HEK293 (cell line): ENCODE data around the gene TIGD2.

Experiments
- CTCF ChIA-PET: fragments of 350-600 bp; formaldehyde crosslinking; extraction: SDS; loops from one replicate; lab custom pipeline; 2021; ENCODE audit warnings: antibody characterized with exemption; lab: Yijun Ruan, JAX
- POLR2A ChIA-PET: fragments of 300-600 bp; formaldehyde crosslinking; extraction: SDS; loops from one replicate; lab custom pipeline; 2020; ENCODE audit warnings: antibody characterized with exemption, inconsistent platforms; lab: Yijun Ruan, JAX
- H3K27ac ChIP-seq: fragments of 200-500 bp; sonication (Bioruptor generic); 2 replicates; pipeline ENCODE4 v1.5.1; 2014; ENCODE audit warnings: low read depth, low read length, control low read depth, inconsistent platforms; ENCODE audit errors: extremely low read depth
- H3K36me3 ChIP-seq, 2 experiments: fragments of 200-500 bp in 1 of 2; sonication (Bioruptor generic) in 1 of 2; 1 replicate in 1 of 2; 2 replicates in 1 of 2; pipeline ENCODE4 v1.5.1; 2014 to 2017; ENCODE audit warnings: inconsistent platforms in 2 of 2, low read length in 2 of 2; ENCODE audit not compliant: control insufficient read depth in 2 of 2, insufficient read depth in 1 of 2
- H3K4me1 ChIP-seq: fragments of 200-500 bp; sonication (Bioruptor generic); 2 replicates; pipeline ENCODE4 v1.5.1; 2014; ENCODE audit warnings: mild to moderate bottlenecking, low read length, inconsistent platforms; ENCODE audit not compliant: control insufficient read depth, insufficient read depth
- H3K4me3 ChIP-seq: 2 replicates; pipeline ENCODE4 v1.5.1; 2011; ENCODE audit warnings: low read depth, mild to moderate bottlenecking, control low read depth, low read length, moderate library complexity
- H3K9me3 ChIP-seq: fragments of 200-500 bp; sonication (Bioruptor generic); 2 replicates; pipeline ENCODE4 v1.5.1; 2014; ENCODE audit warnings: low read depth, low read length, inconsistent platforms; ENCODE audit not compliant: control insufficient read depth, insufficient read depth
- BCL6B ChIP-seq: fragments of 450-650 bp; formaldehyde crosslinking; IDR thresholded peaks from 2 replicates; pipeline ENCODE4 v1.5.1; 2017; ENCODE audit warnings: missing biosample characterization, missing genetic modification characterization
- GFI1B ChIP-seq: fragments of 450-650 bp; formaldehyde crosslinking; IDR thresholded peaks from 2 replicates; pipeline ENCODE4 v1.5.1; 2016; ENCODE audit warnings: missing biosample characterization, missing genetic modification characterization
- GLIS1 ChIP-seq: fragments of 450-650 bp; formaldehyde crosslinking; IDR thresholded peaks from 2 replicates; pipeline ENCODE4 v1.5.1; 2016; ENCODE audit warnings: missing biosample characterization, missing genetic modification characterization
- HOXD13 ChIP-seq: sonication (generic); formaldehyde crosslinking; IDR thresholded peaks from 2 replicates; pipeline ENCODE4 v1.8.0; 2022; ENCODE audit warnings: missing genetic modification reagents, borderline replicate concordance
- MYNN ChIP-seq: fragments of 450-650 bp; formaldehyde crosslinking; IDR thresholded peaks from 2 replicates; pipeline ENCODE4 v1.5.1; 2016; ENCODE audit warnings: missing biosample characterization, missing genetic modification characterization, borderline replicate concordance
- RBAK ChIP-seq: fragments of 450-650 bp; formaldehyde crosslinking; IDR thresholded peaks from 2 replicates; pipeline ENCODE4 v1.5.1; 2016; ENCODE audit warnings: missing biosample characterization, missing genetic modification characterization
- REPIN1 ChIP-seq: fragments of 450-650 bp; formaldehyde crosslinking; IDR thresholded peaks from 2 replicates; pipeline ENCODE4 v1.5.1; 2017; ENCODE audit warnings: missing biosample characterization, missing genetic modification characterization, low read depth
- TCF7L2 ChIP-seq: IDR thresholded peaks from 2 replicates; pipeline ENCODE4 v1.6.1; 2011; ENCODE audit warnings: low read depth, mild to moderate bottlenecking, inconsistent platforms, low read length, moderate library complexity, borderline replicate concordance
- ZBTB17 ChIP-seq: fragments of 450-650 bp; formaldehyde crosslinking; IDR thresholded peaks from 2 replicates; pipeline ENCODE4 v1.5.1; 2016; ENCODE audit warnings: missing biosample characterization, missing genetic modification characterization
- ZNF366 ChIP-seq: fragments of 450-650 bp; formaldehyde crosslinking; conservative IDR thresholded peaks from 2 replicates; pipeline ENCODE4 v1.5.1; 2016; ENCODE audit warnings: missing biosample characterization, missing genetic modification characterization
- ZNF521 ChIP-seq: fragments of 450-650 bp; formaldehyde crosslinking; IDR thresholded peaks from 2 replicates; pipeline ENCODE4 v1.5.1; 2017; ENCODE audit warnings: missing biosample characterization, mild to moderate bottlenecking, missing genetic modification characterization
- ZNF561 ChIP-seq: fragments of 450-650 bp; IDR thresholded peaks from 2 replicates; pipeline ENCODE4 v1.5.1; 2018; ENCODE audit warnings: missing biosample characterization, missing genetic modification characterization, borderline replicate concordance
- ZNF571 ChIP-seq: fragments of 450-650 bp; formaldehyde crosslinking; IDR thresholded peaks from 2 replicates; pipeline ENCODE4 v1.5.0; 2017; ENCODE audit warnings: missing biosample characterization, missing genetic modification characterization
- ZNF600 ChIP-seq: fragments of 450-650 bp; formaldehyde crosslinking; IDR thresholded peaks from 2 replicates; pipeline ENCODE4 v1.5.1; 2016; ENCODE audit warnings: missing biosample characterization, missing genetic modification characterization
- ZNF623 ChIP-seq: fragments of 450-650 bp; formaldehyde crosslinking; IDR thresholded peaks from 2 replicates; pipeline ENCODE4 v1.5.1; 2016; ENCODE audit warnings: missing biosample characterization, missing genetic modification characterization
- ZNF626 ChIP-seq: fragments of 450-650 bp; sonication (Bioruptor Pico); formaldehyde crosslinking; IDR thresholded peaks from 2 replicates; pipeline ENCODE4 v1.5.1; 2018; ENCODE audit warnings: missing biosample characterization, missing genetic modification characterization, inconsistent platforms
- TF ChIP-seq, protein P1 (sequence below): fragments of 450-650 bp; formaldehyde crosslinking; IDR thresholded peaks from 2 replicates; pipeline ENCODE4 v1.5.1; 2016; ENCODE audit warnings: missing biosample characterization, missing genetic modification characterization
- TF ChIP-seq, protein P2 (sequence below): fragments of 450-650 bp; formaldehyde crosslinking; IDR thresholded peaks from 2 replicates; pipeline ENCODE4 v1.5.1; 2016; ENCODE audit warnings: missing biosample characterization, missing genetic modification characterization

Gene TIGD2

GRCh38 chr4:89156174-89156914 lies 45.0 kb downstream of the TIGD2 start:
- H3K36me3 ChIP-seq = no peaks in the 10 kb centered on the region
- H3K4me1 ChIP-seq = 0 out of 2 replicates have a peak, but pooled peaks cover 5% of the 10 kb centered on the region
- TF ChIP-seq TCF7L2 (no peak), GLIS1 (tag by site-specific recombination) (no peak), BCL6B (tag by site-specific recombination) (no peak), ZNF600 (no peak), ZNF626 (tag by site-specific recombination) (no peak), ZNF561 (no peak), ZNF521 (tag by site-specific recombination) (no peak), ZBTB17 (tag by site-specific recombination) (no peak), ZNF366 (no peak), MYNN (no peak)
- TF ChIP-seq, protein P1, sequence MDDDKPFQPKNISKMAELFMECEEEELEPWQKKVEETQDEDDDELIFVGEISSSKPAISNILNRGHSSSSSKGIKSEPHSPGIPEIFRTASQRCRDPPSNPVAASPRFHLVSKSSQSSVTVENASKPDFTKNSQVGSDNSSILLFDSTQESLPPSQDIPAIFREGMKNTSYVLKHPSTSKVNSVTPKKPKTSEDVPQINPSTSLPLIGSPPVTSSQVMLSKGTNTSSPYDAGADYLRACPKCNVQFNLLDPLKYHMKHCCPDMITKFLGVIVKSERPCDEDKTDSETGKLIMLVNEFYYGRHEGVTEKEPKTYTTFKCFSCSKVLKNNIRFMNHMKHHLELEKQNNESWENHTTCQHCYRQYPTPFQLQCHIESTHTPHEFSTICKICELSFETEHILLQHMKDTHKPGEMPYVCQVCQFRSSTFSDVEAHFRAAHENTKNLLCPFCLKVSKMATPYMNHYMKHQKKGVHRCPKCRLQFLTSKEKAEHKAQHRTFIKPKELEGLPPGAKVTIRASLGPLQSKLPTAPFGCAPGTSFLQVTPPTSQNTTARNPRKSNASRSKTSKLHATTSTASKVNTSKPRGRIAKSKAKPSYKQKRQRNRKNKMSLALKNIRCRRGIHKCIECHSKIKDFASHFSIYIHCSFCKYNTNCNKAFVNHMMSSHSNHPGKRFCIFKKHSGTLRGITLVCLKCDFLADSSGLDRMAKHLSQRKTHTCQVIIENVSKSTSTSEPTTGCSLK (tag by site-specific recombination) = no peak
- TF ChIP-seq, protein P2, sequence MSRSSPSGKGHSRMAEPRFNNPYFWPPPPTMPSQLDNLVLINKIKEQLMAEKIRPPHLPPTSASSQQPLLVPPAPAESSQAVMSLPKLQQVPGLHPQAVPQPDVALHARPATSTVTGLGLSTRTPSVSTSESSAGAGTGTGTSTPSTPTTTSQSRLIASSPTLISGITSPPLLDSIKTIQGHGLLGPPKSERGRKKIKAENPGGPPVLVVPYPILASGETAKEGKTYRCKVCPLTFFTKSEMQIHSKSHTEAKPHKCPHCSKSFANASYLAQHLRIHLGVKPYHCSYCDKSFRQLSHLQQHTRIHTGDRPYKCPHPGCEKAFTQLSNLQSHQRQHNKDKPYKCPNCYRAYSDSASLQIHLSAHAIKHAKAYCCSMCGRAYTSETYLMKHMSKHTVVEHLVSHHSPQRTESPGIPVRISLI (tag by site-specific recombination) = no peak
- H3K27ac ChIP-seq = no peak overlapping the region
- H3K4me3 ChIP-seq = no peak overlapping the region
- no peaks in the 10 kb centered on the region for H3K9me3 ChIP-seq
- ChIA-PET CTCF (no interaction called here), POLR2A (no interaction called here)

DNA sequence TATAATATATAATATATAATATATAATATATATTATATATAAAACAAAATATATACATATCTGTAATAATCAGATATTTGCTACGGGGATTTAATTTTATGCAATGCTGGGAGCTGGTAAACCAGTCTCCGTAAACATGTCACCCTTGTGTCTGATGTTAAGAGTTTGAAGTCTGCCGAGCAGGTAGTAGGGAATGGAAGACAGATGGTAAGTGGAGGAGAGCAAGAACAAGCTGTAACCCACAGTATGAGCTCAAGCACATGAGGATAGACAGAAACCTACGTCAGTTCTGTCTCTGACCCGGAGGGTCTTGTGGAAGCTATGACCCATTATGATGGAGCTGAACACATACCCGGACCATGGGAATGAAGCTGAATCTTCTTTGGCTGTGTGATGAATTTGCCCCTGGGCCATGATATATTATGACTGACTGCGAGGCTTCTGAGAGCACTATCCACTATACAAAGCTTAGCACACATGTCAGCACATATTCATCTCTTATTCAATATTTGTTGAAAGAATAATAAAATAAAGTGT lies 46.2 kb downstream of the TIGD2 start:
- Histone ChIP-seq H3K4me3 (no peak overlapping the region), H3K36me3 (no peaks in the 10 kb centered on the region), H3K27ac (no peak overlapping the region), H3K4me1 (0 out of 2 replicates have a peak, but pooled peaks cover 5% of the 10 kb centered on the region), H3K9me3 (no peaks in the 10 kb centered on the region)
- TF ChIP-seq GFI1B (tag by site-specific recombination) (no peak), HOXD13 (no peak), REPIN1 (tag by site-specific recombination) (no peak), MYNN (no peak), RBAK (tag by site-specific recombination) (no peak), ZNF571 (tag by site-specific recombination) (no peak), ZNF623 (tag by site-specific recombination) (no peak)
- ChIA-PET CTCF (interaction anchor here (0.6 to 1.7 kb wide), 2 partner anchors 134 to 277 kb away, joined by 4 to 7 read pairs; no protein-coding TSS in a partner anchor), POLR2A (no interaction called here)
